CD4-positive, alpha-beta T cell treated with Interferon gamma for 1 hour (primary cell): ENCODE measurements around the gene FRMD3.
"Not testable (repeated sequence)": the region's sequence is repeated elsewhere in the genome, so short reads cannot be mapped to it uniquely, and the experiment has no call there.

Experiments used
- DNase-seq: peaks from one replicate; pipeline ENCODE4 v3.0.0-alpha.2; 2020

The FRMD3 gene

GRCh38 chr9:83521411-83521810 is 16.8 kb downstream of the FRMD3 start:
- DNase-seq = no peak

- no peak for DNase-seq
Observed at GRCh38 chr9:83521011-83521410, 17.2 kb downstream of the FRMD3 start.

- DNase-seq = no peak
Observed at GRCh38 chr9:83520292-83520691, 17.9 kb downstream of the FRMD3 start.

- not testable (repeated sequence) for DNase-seq
Observed at GRCh38 chr9:83517980-83518379, 20.2 kb downstream of the FRMD3 start.

- DNase-seq = no peak
Observed at GRCh38 chr9:83514767-83515166, 23.4 kb downstream of the FRMD3 start.

- DNase-seq = no peak
Observed at GRCh38 chr9:83512621-83513020, 25.6 kb downstream of the FRMD3 start.

- peak; percentile 5 for DNase-seq
Observed at GRCh38 chr9:83511051-83511450, 27.1 kb downstream of the FRMD3 start.

- DNase-seq = no peak
Observed at GRCh38 chr9:83509402-83509801, 28.8 kb downstream of the FRMD3 start.

- peak; percentile 4 for DNase-seq
Observed at GRCh38 chr9:83508067-83508466, 30.1 kb downstream of the FRMD3 start.

GRCh38 chr9:83505282-83505681 is 32.9 kb downstream of the FRMD3 start:
- DNase-seq = no peak

GRCh38 chr9:83503866-83504265 is 34.3 kb downstream of the FRMD3 start:
- no peak for DNase-seq

GRCh38 chr9:83501565-83501964 is 36.6 kb downstream of the FRMD3 start:
- DNase-seq = no peak

- DNase-seq = no peak
Observed at GRCh38 chr9:83497441-83497840, 40.8 kb downstream of the FRMD3 start.

GRCh38 chr9:83491995-83492394 is 46.2 kb downstream of the FRMD3 start:
- no peak for DNase-seq

GRCh38 chr9:83491413-83491812 is 46.8 kb downstream of the FRMD3 start:
- DNase-seq = no peak

GRCh38 chr9:83489961-83490360 is 48.2 kb downstream of the FRMD3 start:
- DNase-seq = no peak

GRCh38 chr9:83484990-83485389 is 53.2 kb downstream of the FRMD3 start:
- DNase-seq = no peak

GRCh38 chr9:83483223-83483622 is 55.0 kb downstream of the FRMD3 start:
- no peak for DNase-seq

GRCh38 chr9:83479765-83480164 is 58.4 kb downstream of the FRMD3 start:
- DNase-seq = no peak

- no peak for DNase-seq
Observed at GRCh38 chr9:83477571-83477970, 60.6 kb downstream of the FRMD3 start.

- no peak for DNase-seq
Observed at GRCh38 chr9:83477120-83477519, 61.1 kb downstream of the FRMD3 start.

- DNase-seq = no peak
Observed at GRCh38 chr9:83476513-83476912, 61.7 kb downstream of the FRMD3 start.

GRCh38 chr9:83475741-83476140 is 62.5 kb downstream of the FRMD3 start:
- DNase-seq = no peak

GRCh38 chr9:83474631-83475030 is 63.6 kb downstream of the FRMD3 start:
- no peak for DNase-seq

- DNase-seq = no peak
Observed at GRCh38 chr9:83473488-83473971, 64.7 kb downstream of the FRMD3 start.

- DNase-seq = peak; percentile 5
Observed at GRCh38 chr9:83472764-83473163, 65.4 kb downstream of the FRMD3 start.
